ENCODE results near the gene MATN3. TPM values are rescaled to one million over a fixed set of nuclear protein-coding genes. Genes with fewer than 3 reads are reported as not detected.

MATN3 gene
- total RNA-seq, 1 experiment from 2014 or later, result 13.5 TPM

GRCh38 chr2:20021405-20022009 is 9.0 kb upstream of the MATN3 start:
- no peaks in the 10 kb centered on the region for H3K79me1 ChIP-seq (ENCODE audit: insufficient read depth, low read depth, low read length, poor library complexity, severe bottlenecking)
- no peak overlapping the region for H3K14ac ChIP-seq (ENCODE audit: insufficient read depth, low read length)
- Mint-ChIP-seq H3K27me3 (ENCODE audit: low read depth) (no peaks in the 10 kb centered on the region; the same call in none of the 2 replicates), H3K4me3 (no peak overlapping the region), H3K9me3 (peaks cover 25 to 32% of the 10 kb centered on the region in 2 experiments), H3K27ac (no peak overlapping the region), H3K4me1 (no peaks in the 10 kb centered on the region), H3K36me3 (ENCODE audit: insufficient read depth in 1 of 3, low read depth in 3 of 3) (peaks cover 19 to 29% (median 22%) of the 10 kb centered on the region in 3 experiments)
- no peak for TF ChIP-seq CTCF (conservative IDR thresholded peaks at IDR 0.05)
- no peak overlapping the region for H2AFZ ChIP-seq (ENCODE audit: low read length)
- no peak overlapping the region for H2BK120ac ChIP-seq (ENCODE audit: low read depth, low read length, poor library complexity, severe bottlenecking)
- H2AK5ac ChIP-seq (ENCODE audit: insufficient read length, low read length), result no peak overlapping the region
- WGBS (ENCODE audit: extremely low coverage, insufficient read length, low lambda C conversion rate), result no CpG with 5 or more reads among the region's 3 CpGs
- no peak for DNase-seq
- no peaks in the 10 kb centered on the region for H3K27me3 ChIP-seq (ENCODE audit: insufficient read depth, low read length)
- no peak overlapping the region for H2BK20ac ChIP-seq (ENCODE audit: low read depth, low read length, poor library complexity, severe bottlenecking)
- H2BK5ac ChIP-seq (ENCODE audit: insufficient read length, low read length), result no peak overlapping the region
- H4K91ac ChIP-seq (ENCODE audit: insufficient read length, low read depth, low read length), result no peak overlapping the region
- no peak overlapping the region for H3T11ph ChIP-seq (ENCODE audit: low read length)
- H3K4me1 ChIP-seq (ENCODE audit: insufficient read depth, low read length), result no peaks in the 10 kb centered on the region
- no peaks in the 10 kb centered on the region for H4K20me1 ChIP-seq (ENCODE audit: control insufficient read depth, insufficient read depth, insufficient read length)
- no peak overlapping the region for H3K4me2 ChIP-seq (ENCODE audit: insufficient read depth, insufficient read length, low read length)
- H2BK15ac ChIP-seq (ENCODE audit: low read depth, low read length), result no peak overlapping the region
- H4K8ac ChIP-seq (replicated peaks; ENCODE audit: insufficient read length, low read depth, low read length), result no peak overlapping the region
- H4K5ac ChIP-seq (ENCODE audit: insufficient read length, low read depth, low read length), result no peak overlapping the region
- H3K79me2 ChIP-seq (ENCODE audit: insufficient read depth, low read length), result no peaks in the 10 kb centered on the region
- no peaks in the 10 kb centered on the region for H3K23me2 ChIP-seq (ENCODE audit: insufficient read length, low read depth, low read length, poor library complexity, severe bottlenecking)
- H2BK12ac ChIP-seq (ENCODE audit: insufficient read length, low read depth, low read length), result no peak overlapping the region
- no peak overlapping the region for H3K56ac ChIP-seq (ENCODE audit: insufficient read length, low read depth, low read length)
- H3K18ac ChIP-seq (ENCODE audit: insufficient read length, low read depth, low read length), result no peak overlapping the region
- no peak overlapping the region for H3K4ac ChIP-seq (ENCODE audit: low read depth, low read length)
- H3K23ac ChIP-seq (ENCODE audit: insufficient read length, low read depth, low read length), result no peak overlapping the region
- no peak overlapping the region for H3K9ac ChIP-seq (ENCODE audit: extremely low read depth, insufficient read length, low read length)
- no peak overlapping the region for H3K27ac ChIP-seq (ENCODE audit: insufficient read length, low read depth, low read length)
- peaks cover 9% of the 10 kb centered on the region for H3K9me3 ChIP-seq (ENCODE audit: control insufficient read depth, low read depth, low read length)

Measured in H9 (cell line).